Right renal cortex interstitium (tissue), 3 donors: Measurements from ENCODE around the gene METRN. TPM values are rescaled to one million over a fixed set of nuclear protein-coding genes. Genes with fewer than 3 reads are reported as not detected.

Experiments
- DNase-seq, 3 donors: peaks; one replicate each; pipeline ENCODE4 v3.0.0-alpha.2; 2013; ENCODE audit warnings: low read depth in 3 of 3, low spot score in 2 of 3
- polyA plus RNA-seq, 3 donors: library from polyadenylated mRNA; unstranded; fragments of 120-200 nt; gene quantifications; one replicate each; pipeline ENCODE4 v1.2.1, GENCODE V29; 2013; ENCODE audit not compliant: insufficient read length in 3 of 3

The METRN gene
- 1 to 10 TPM; 4.5 to 6.0 (median 5.2) TPM for polyA plus RNA-seq

- peak in 1 of 3 donors; percentile 76 for DNase-seq
Observed at GRCh38 chr16:714558-715476, at the start of gene METRN. Gene METRN, plus strand, starts transcription at chr16:715118. Its CDS starts 172 bp downstream, at chr16:715290.

- DNase-seq, result no peak
Observed at GRCh38 chr16:666572-666971, 48.3 kb upstream of the METRN start.

- DNase-seq, result no peak
Observed at GRCh38 chr16:667113-667779, 47.7 kb upstream of the METRN start.

GRCh38 chr16:667780-668518 lies 47.0 kb upstream of the METRN start, which contains the start of gene RHOT2:
Gene RHOT2, plus strand, starts transcription at chr16:668132. Its CDS starts 68 bp downstream, at chr16:668200.
- peak in 2 of 3 donors; percentile 78 to 84 for DNase-seq

- DNase-seq, result no peak
Observed at GRCh38 chr16:668519-669171, 46.3 kb upstream of the METRN start.

GRCh38 chr16:669666-670065 lies 45.3 kb upstream of the METRN start:
- no peak for DNase-seq

- DNase-seq, result no peak
Observed at GRCh38 chr16:670485-671352, 44.2 kb upstream of the METRN start.

GRCh38 chr16:671353-672131 lies 43.4 kb upstream of the METRN start:
- no peak for DNase-seq

- DNase-seq, result no peak
Observed at GRCh38 chr16:672371-672770, 42.5 kb upstream of the METRN start.

GRCh38 chr16:672851-673250 lies 42.1 kb upstream of the METRN start:
- DNase-seq, result no peak

- no peak for DNase-seq
Observed at GRCh38 chr16:673399-673991, 41.4 kb upstream of the METRN start.

GRCh38 chr16:674214-674881 lies 40.6 kb upstream of the METRN start:
- DNase-seq, result no peak

- no peak for DNase-seq
Observed at GRCh38 chr16:674968-675883, 39.7 kb upstream of the METRN start, which contains the start of gene RHBDL1. Gene RHBDL1, plus strand, starts transcription at chr16:675671. Its CDS starts 120 bp downstream, at chr16:675791.

GRCh38 chr16:675884-676564 lies 38.9 kb upstream of the METRN start:
- no peak for DNase-seq

GRCh38 chr16:676565-676902 lies 38.4 kb upstream of the METRN start:
- no peak for DNase-seq

GRCh38 chr16:676913-677312 lies 38.0 kb upstream of the METRN start:
- DNase-seq, result no peak
